IMR-90 (cell line): ENCODE measurements around the gene NAA50. TPM values are rescaled to one million over a fixed set of nuclear protein-coding genes. Genes with fewer than 3 reads are reported as not detected.

Experiments used
- ATAC-seq: fragments of 200-7000 bp; cut with Tn5 transposase; 2 replicates; pipeline ENCODE4 v1.9.1; 2020; ENCODE audit warnings: low read depth, mild to moderate bottlenecking, moderate library complexity
- BruUV-seq: library from RNA; stranded (reverse); fragments of 400-500 nt; replicated peaks from 2 replicates; lab custom pipeline; 2021; lab: Mats Ljungman, UMichigan
- CTCF ChIA-PET: fragments of 300-600 bp; formaldehyde crosslinking; extraction: SDS; loops from one replicate; lab custom pipeline; 2021; ENCODE audit warnings: antibody characterized with exemption; lab: Yijun Ruan, JAX
- POLR2A ChIA-PET: fragments of 300-600 bp; sonication (Branson Sonifier 250); formaldehyde crosslinking; loops from one replicate; lab custom pipeline; 2022; ENCODE audit warnings: antibody characterized with exemption; ENCODE audit not compliant: unreplicated experiment; lab: Charles Lee
- DNase-seq: peaks from one replicate; pipeline ENCODE4 v3.0.0; 2013
- H2AFZ ChIP-seq: replicated peaks from 2 replicates; pipeline ENCODE3; 2013; ENCODE audit warnings: low read length, mild to moderate bottlenecking; ENCODE audit not compliant: poor library complexity
- H2AK5ac ChIP-seq: 2 replicates; pipeline ENCODE4 v1.6.1; 2013; ENCODE audit warnings: low read depth, low read length, inconsistent platforms
- H2AK9ac ChIP-seq: replicated peaks from 2 replicates; pipeline ENCODE3; 2013; ENCODE audit warnings: mild to moderate bottlenecking, low read depth, low read length, moderate library complexity; ENCODE audit not compliant: poor library complexity
- H2BK120ac ChIP-seq: 2 replicates; pipeline ENCODE4 v1.6.1; 2013; ENCODE audit warnings: low read depth, low read length, inconsistent platforms
- H2BK15ac ChIP-seq: 3 replicates; pipeline ENCODE4 v1.6.1; 2013; ENCODE audit warnings: low read depth, low read length, inconsistent platforms
- H2BK20ac ChIP-seq: 2 replicates; pipeline ENCODE4 v1.6.1; 2013; ENCODE audit warnings: low read depth, mild to moderate bottlenecking, inconsistent platforms, low read length, moderate library complexity
- H2BK5ac ChIP-seq: 2 replicates; pipeline ENCODE4 v1.6.1; 2013; ENCODE audit warnings: mild to moderate bottlenecking, low read depth, low read length, inconsistent platforms; ENCODE audit not compliant: poor library complexity, severe bottlenecking
- H3K14ac ChIP-seq: replicated peaks from 2 replicates; pipeline ENCODE4 v1.6.1; 2013; ENCODE audit warnings: low read depth, low read length, inconsistent platforms
- H3K18ac ChIP-seq: 2 replicates; pipeline ENCODE4 v1.6.1; 2013; ENCODE audit warnings: low read depth, low read length, control low read depth
- H3K23ac ChIP-seq: 2 replicates; pipeline ENCODE4 v1.6.1; 2013; ENCODE audit warnings: low read depth, low read length, inconsistent platforms
- H3K27ac ChIP-seq: 2 replicates; pipeline ENCODE4 v1.5.1; 2013; ENCODE audit warnings: mild to moderate bottlenecking, control low read depth, low read length; ENCODE audit not compliant: insufficient read depth
- H3K27me3 ChIP-seq: 2 replicates; pipeline ENCODE4 v1.6.1; 2013; ENCODE audit warnings: low read length; ENCODE audit not compliant: control insufficient read depth, insufficient read depth
- H3K36me3 ChIP-seq: 2 replicates; pipeline ENCODE4 v1.6.1; 2013; ENCODE audit warnings: low read length, mixed read lengths; ENCODE audit not compliant: control insufficient read depth, insufficient read depth
- H3K4ac ChIP-seq: 2 replicates; pipeline ENCODE4 v1.6.1; 2013; ENCODE audit warnings: low read depth, low read length, inconsistent platforms
- H3K4me1 ChIP-seq: 2 replicates; pipeline ENCODE4 v1.6.1; 2013; ENCODE audit warnings: low read length, mixed read lengths; ENCODE audit not compliant: control insufficient read depth, insufficient read depth
- H3K4me2 ChIP-seq: 2 replicates; pipeline ENCODE4 v1.6.1; 2013; ENCODE audit warnings: low read depth, mild to moderate bottlenecking, control low read depth, low read length, moderate library complexity
- H3K4me3 ChIP-seq: 2 replicates; pipeline ENCODE4 v1.5.1; 2013; ENCODE audit warnings: low read depth, mild to moderate bottlenecking, control low read depth, low read length, moderate library complexity; ENCODE audit not compliant: insufficient read depth
- H3K56ac ChIP-seq: 2 replicates; pipeline ENCODE4 v1.6.1; 2013; ENCODE audit warnings: low read length, inconsistent platforms; ENCODE audit not compliant: insufficient read depth; ENCODE audit errors: extremely low read depth
- H3K79me1 ChIP-seq, 2 experiments: 2 replicates each; pipeline ENCODE4 v1.6.1; 2013; ENCODE audit warnings: low read length in 2 of 2, inconsistent platforms in 1 of 2, low read depth in 1 of 2
- H3K9ac ChIP-seq: 2 replicates; pipeline ENCODE4 v1.6.1; 2013; ENCODE audit warnings: low read depth, low read length, control low read depth
- H3K9me1 ChIP-seq: 2 replicates; pipeline ENCODE4 v1.6.1; 2013; ENCODE audit warnings: low read length, inconsistent platforms; ENCODE audit not compliant: insufficient read depth
- H3K9me3 ChIP-seq: 2 replicates; pipeline ENCODE4 v1.6.1; 2013; ENCODE audit warnings: low read length; ENCODE audit not compliant: control insufficient read depth, insufficient read depth
- H4K20me1 ChIP-seq: 2 replicates; pipeline ENCODE4 v1.6.1; 2013; ENCODE audit warnings: low read length, inconsistent platforms; ENCODE audit not compliant: insufficient read depth
- H4K5ac ChIP-seq: 2 replicates; pipeline ENCODE4 v1.6.1; 2013; ENCODE audit warnings: mild to moderate bottlenecking, low read depth, low read length, control low read depth
- H4K8ac ChIP-seq, 2 experiments: 2 replicates each; pipeline ENCODE4 v1.6.1; 2013; ENCODE audit warnings: low read depth in 2 of 2, low read length in 2 of 2, control low read depth in 1 of 2, inconsistent platforms in 1 of 2
- H4K91ac ChIP-seq: 2 replicates; pipeline ENCODE4 v1.6.1; 2013; ENCODE audit warnings: low read depth, low read length, inconsistent platforms; ENCODE audit not compliant: insufficient read depth
- BHLHE40 ChIP-seq: fragments of 150-350 bp; IDR thresholded peaks from 2 replicates; pipeline ENCODE4 v1.6.1; 2016; ENCODE audit warnings: mild to moderate bottlenecking, low read depth, low read length
- CEBPB ChIP-seq: IDR thresholded peaks from 2 replicates; pipeline ENCODE4 v1.6.1; 2012; ENCODE audit warnings: low read depth, low read length, improper control_type of control experiment
- CHD1 ChIP-seq: IDR thresholded peaks from 2 replicates; pipeline ENCODE4 v1.6.1; 2012; ENCODE audit warnings: low read depth, low read length, improper control_type of control experiment
- CTCF ChIP-seq: conservative IDR thresholded peaks from 2 replicates; pipeline ENCODE4 v1.5.1; 2012; ENCODE audit warnings: mild to moderate bottlenecking, low read depth, low read length, improper control_type of control experiment
- ELK1 ChIP-seq: fragments of 150-350 bp; IDR thresholded peaks from 2 replicates; pipeline ENCODE4 v1.6.1; 2016; ENCODE audit warnings: low read depth, mild to moderate bottlenecking, low read length, moderate library complexity, borderline replicate concordance
- FOS ChIP-seq: fragments of 150-350 bp; IDR thresholded peaks from 2 replicates; pipeline ENCODE4 v1.6.1; 2016; ENCODE audit warnings: low read depth, low read length
- MAFK ChIP-seq: IDR thresholded peaks from 2 replicates; pipeline ENCODE4 v1.6.1; 2012; ENCODE audit warnings: low read depth, low read length, improper control_type of control experiment
- MAZ ChIP-seq: IDR thresholded peaks from 2 replicates; pipeline ENCODE4 v1.6.1; 2012; ENCODE audit warnings: low read depth, mild to moderate bottlenecking, low read length, improper control_type of control experiment, moderate library complexity, borderline replicate concordance
- MXI1 ChIP-seq: IDR thresholded peaks from 2 replicates; pipeline ENCODE4 v1.6.1; 2012; ENCODE audit warnings: low read depth, mild to moderate bottlenecking, low read length, moderate library complexity, borderline replicate concordance
- NFE2L2 ChIP-seq: fragments of 150-350 bp; IDR thresholded peaks from 2 replicates; pipeline ENCODE4 v1.6.1; 2016; ENCODE audit warnings: low read depth, mild to moderate bottlenecking, low read length
- POLR2A ChIP-seq: IDR thresholded peaks from 2 replicates; pipeline ENCODE4 v1.6.1; 2012; ENCODE audit warnings: mild to moderate bottlenecking, low read depth, low read length
- RAD21 ChIP-seq: IDR thresholded peaks from 2 replicates; pipeline ENCODE4 v1.6.1; 2012; ENCODE audit warnings: low read length, improper control_type of control experiment
- RCOR1 ChIP-seq: IDR thresholded peaks from 2 replicates; pipeline ENCODE4 v1.6.1; 2012; ENCODE audit warnings: mild to moderate bottlenecking, low read length, improper control_type of control experiment; ENCODE audit not compliant: insufficient replicate concordance
- RFX5 ChIP-seq: IDR thresholded peaks from 2 replicates; pipeline ENCODE4 v1.8.0; 2012; ENCODE audit warnings: low read depth, mild to moderate bottlenecking, low read length, moderate library complexity
- SMC3 ChIP-seq: fragments of 150-350 bp; IDR thresholded peaks from 2 replicates; pipeline ENCODE4 v1.6.1; 2016; ENCODE audit warnings: low read depth, mild to moderate bottlenecking, antibody characterized with exemption, low read length, moderate library complexity
- USF2 ChIP-seq: fragments of 150-350 bp; IDR thresholded peaks from 2 replicates; pipeline ENCODE4 v1.6.1; 2017; ENCODE audit warnings: mild to moderate bottlenecking, antibody characterized with exemption, low read length, low read depth
- WGBS, 2 experiments: methylation state at CpG; one replicate each; pipeline versions ENCODE4 v1.1.5 to v1.1.7; 2013; ENCODE audit warnings: missing lambda C conversion rate in 2 of 2; ENCODE audit not compliant: insufficient read length in 1 of 2; ENCODE audit errors: extremely low coverage in 2 of 2; 5-methylcytosine and 5-hydroxymethylcytosine counted together
- dilution Hi-C: fragments of 300-500 bp; cut with HindIII; formaldehyde crosslinking; loops from one replicate; pipeline ENCODE4 v1.14.3; 2018; ENCODE audit warnings: low sequenced_read_pairs; ENCODE audit not compliant: unreplicated experiment
- in situ Hi-C: fragments of 300-500 bp; cut with MboI; formaldehyde crosslinking; loops from 3 replicates; pipeline ENCODE4 v1.14.3; 2019; ENCODE audit warnings: low sequenced_read_pairs, inconsistent platforms, mixed read lengths
- intact Hi-C: fragments of 100-400 bp; cut with micrococcal nuclease; formaldehyde crosslinking; loops from 2 replicates; pipeline ENCODE4 v1.10.0; 2022
- polyA plus RNA-seq, 3 experiments: library from polyadenylated mRNA; depleted of rRNA; stranded (reverse); fragments of >200 nt; gene quantifications; 2 replicates each; pipeline ENCODE4 v1.2.3, GENCODE V29; 2012; ENCODE audit warnings: low replicate concordance in 1 of 3
- total RNA-seq: library from RNA; depleted of rRNA; stranded (reverse); fragments of >200 nt; gene quantifications from 2 replicates; pipeline ENCODE4 v1.2.3, GENCODE V29; 2012

The NAA50 gene
- total and polyA plus RNA-seq, 2 of the 4 experiments (the other 2 are of a cell fraction), result 42.4 to 125 TPM

- H3K4me2 ChIP-seq, result no peak overlapping the region
- TF ChIP-seq CTCF (no peak), NFE2L2 (no peak), MAFK (no peak), RAD21 (no peak), RFX5 (no peak), ELK1 (no peak), CEBPB (no peak), FOS (no peak), MXI1 (no peak), CHD1 (no peak), POLR2A (no peak), USF2 (no peak), MAZ (no peak), SMC3 (no peak), BHLHE40 (no peak), RCOR1 (no peak)
- 96% methylated on average over 2 of the region's 3 CpGs; no CpG with 5 or more reads in 1 of the 2 experiments for WGBS, 2 experiments
- BruUV-seq, result no TSS peak
- H2BK5ac ChIP-seq, result no peak overlapping the region
- no peak overlapping the region for H3K23ac ChIP-seq
- H2BK120ac ChIP-seq, result no peak overlapping the region
- H4K5ac ChIP-seq, result no peak overlapping the region
- H2BK20ac ChIP-seq, result no peak overlapping the region
- H3K36me3 ChIP-seq, result no peaks in the 10 kb centered on the region; the same call in 1 of the 2 replicates
- H4K20me1 ChIP-seq, result peaks cover 10% of the 10 kb centered on the region; the same call in 1 of the 2 replicates
- H3K27ac ChIP-seq, result no peak overlapping the region
- no peak overlapping the region for H3K4ac ChIP-seq
- H3K79me1 ChIP-seq, result peaks cover 31 to 64% of the 10 kb centered on the region in 2 experiments
- no peak overlapping the region for H3K4me3 ChIP-seq
- no peak overlapping the region for H2AK9ac ChIP-seq
- dilution Hi-C loops, result no loop called here
- ChIA-PET POLR2A (no interaction called here), CTCF (no interaction called here)
- H4K91ac ChIP-seq, result no peak overlapping the region
- no peak overlapping the region for H3K14ac ChIP-seq
- DNase-seq (no peak), ATAC-seq (no peak)
- no peaks in the 10 kb centered on the region for H3K27me3 ChIP-seq
- H3K9me3 ChIP-seq, result no peaks in the 10 kb centered on the region
- no peak overlapping the region for H2AK5ac ChIP-seq
- no peak overlapping the region for H2BK15ac ChIP-seq
- no peak overlapping the region for H3K56ac ChIP-seq
- H3K9ac ChIP-seq, result no peak overlapping the region
- intact Hi-C loops, result no loop called here
- peaks cover 10% of the 10 kb centered on the region for H3K4me1 ChIP-seq
- H3K18ac ChIP-seq, result no peak overlapping the region
- no peak overlapping the region for H2AFZ ChIP-seq
- in situ Hi-C loops, result no loop called here
- H4K8ac ChIP-seq, result no peak overlapping the region
- H3K9me1 ChIP-seq, result peaks cover 10% of the 10 kb centered on the region
These were observed 55.6 kb downstream of the NAA50 start for GRCh38 chr3:113690482-113690881.
